MCF 10A (cell line): ENCODE results near the gene ADAMTS2. TPM values are rescaled to one million over a fixed set of nuclear protein-coding genes. Genes with fewer than 3 reads are reported as not detected.
A peak's percentile ranks its signal among the peaks of the same experiment; 100 is the strongest.

ENCODE experiments used
- BruUV-seq: library from RNA; stranded (reverse); fragments of 400-500 nt; replicated peaks from 2 replicates; lab custom pipeline; 2021; lab: Mats Ljungman, UMichigan
- CTCF ChIA-PET: fragments of 300-600 bp; sonication (Branson Sonifier 250); formaldehyde crosslinking; extraction: SDS; loops from one replicate; lab custom pipeline; 2021; ENCODE audit warnings: antibody characterized with exemption, inconsistent platforms; lab: Yijun Ruan, JAX
- POLR2A ChIA-PET: fragments of 300-600, 350-650 bp; sonication (Branson Sonifier 250); formaldehyde crosslinking; extraction: SDS; loops from one replicate; lab custom pipeline; 2020; ENCODE audit warnings: antibody characterized with exemption, inconsistent platforms; lab: Yijun Ruan, JAX
- DNase-seq: peaks from one replicate; pipeline ENCODE4 v3.0.0-alpha.2; 2018; ENCODE audit not compliant: unreplicated experiment
- H3K27ac Mint-ChIP-seq: one replicate; pipeline ENCODE4 v1.8.0; 2022; ENCODE audit warnings: mild to moderate bottlenecking, low read depth, mixed read lengths; ENCODE audit not compliant: unreplicated experiment
- H3K27me3 Mint-ChIP-seq: one replicate; pipeline ENCODE4 v1.8.0; 2022; ENCODE audit warnings: mixed read lengths; ENCODE audit not compliant: insufficient read depth, unreplicated experiment
- H3K36me3 Mint-ChIP-seq: one replicate; pipeline ENCODE4 v1.8.0; 2022; ENCODE audit warnings: mild to moderate bottlenecking, moderate library complexity, mixed read lengths; ENCODE audit not compliant: insufficient read depth, unreplicated experiment
- H3K4me1 Mint-ChIP-seq: one replicate; pipeline ENCODE4 v1.8.0; 2022; ENCODE audit warnings: mixed read lengths; ENCODE audit not compliant: insufficient read depth, unreplicated experiment
- H3K4me3 Mint-ChIP-seq: one replicate; pipeline ENCODE4 v1.8.0; 2022; ENCODE audit warnings: mild to moderate bottlenecking, moderate library complexity, mixed read lengths; ENCODE audit not compliant: unreplicated experiment
- H3K9me3 Mint-ChIP-seq: one replicate; pipeline ENCODE4 v1.8.0; 2022; ENCODE audit warnings: mixed read lengths; ENCODE audit not compliant: unreplicated experiment
- intact Hi-C: fragments of 100-400 bp; cut with micrococcal nuclease; formaldehyde crosslinking; loops from 2 replicates; pipeline ENCODE4 v1.14.1; 2022
- total RNA-seq: library from RNA; stranded (reverse); gene quantifications from 2 replicates; pipeline ENCODE4 v1.2.3, GENCODE V29; 2022
- TF ChIP-seq, protein P1 (sequence below): fragments of 200-600 bp; IDR thresholded peaks from one replicate; pipeline ENCODE4 v1.8.0; 2022; ENCODE audit warnings: antibody characterized with exemption, mild to moderate bottlenecking; ENCODE audit not compliant: unreplicated experiment

The ADAMTS2 gene
- total RNA-seq, 1 experiment from 2014 or later = not detected

DNA sequence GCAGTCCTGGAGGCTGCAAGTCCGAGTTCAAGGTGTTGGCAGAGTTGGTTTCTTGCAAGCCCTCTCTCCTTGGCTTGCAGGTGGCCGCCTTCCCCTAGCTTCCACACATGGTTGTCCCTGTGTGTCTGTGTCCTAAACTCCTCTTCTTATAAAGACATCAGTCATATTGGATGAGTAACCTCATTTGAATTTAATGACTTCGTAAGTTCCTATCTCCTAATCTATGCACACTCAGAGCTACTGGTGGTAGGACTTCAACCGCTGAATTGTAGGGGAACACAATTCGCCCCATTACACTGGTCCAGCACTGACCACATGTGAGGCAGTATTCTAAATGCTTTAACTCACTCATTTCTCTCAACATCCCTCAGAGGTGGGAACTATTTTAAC is 25.9 kb upstream of the ADAMTS2 start:
- TF ChIP-seq, protein P1, sequence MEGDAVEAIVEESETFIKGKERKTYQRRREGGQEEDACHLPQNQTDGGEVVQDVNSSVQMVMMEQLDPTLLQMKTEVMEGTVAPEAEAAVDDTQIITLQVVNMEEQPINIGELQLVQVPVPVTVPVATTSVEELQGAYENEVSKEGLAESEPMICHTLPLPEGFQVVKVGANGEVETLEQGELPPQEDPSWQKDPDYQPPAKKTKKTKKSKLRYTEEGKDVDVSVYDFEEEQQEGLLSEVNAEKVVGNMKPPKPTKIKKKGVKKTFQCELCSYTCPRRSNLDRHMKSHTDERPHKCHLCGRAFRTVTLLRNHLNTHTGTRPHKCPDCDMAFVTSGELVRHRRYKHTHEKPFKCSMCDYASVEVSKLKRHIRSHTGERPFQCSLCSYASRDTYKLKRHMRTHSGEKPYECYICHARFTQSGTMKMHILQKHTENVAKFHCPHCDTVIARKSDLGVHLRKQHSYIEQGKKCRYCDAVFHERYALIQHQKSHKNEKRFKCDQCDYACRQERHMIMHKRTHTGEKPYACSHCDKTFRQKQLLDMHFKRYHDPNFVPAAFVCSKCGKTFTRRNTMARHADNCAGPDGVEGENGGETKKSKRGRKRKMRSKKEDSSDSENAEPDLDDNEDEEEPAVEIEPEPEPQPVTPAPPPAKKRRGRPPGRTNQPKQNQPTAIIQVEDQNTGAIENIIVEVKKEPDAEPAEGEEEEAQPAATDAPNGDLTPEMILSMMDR = no peak
- POLR2A ChIA-PET = interaction anchor here (0.6 to 0.7 kb wide), 2 partner anchors 19 to 663 kb away, joined by 3 to 6 read pairs; no protein-coding TSS in a partner anchor
- no peak for DNase-seq
- Mint-ChIP-seq H3K4me1 (peaks cover 5% of the 10 kb centered on the region), H3K27me3 (no peaks in the 10 kb centered on the region), H3K9me3 (peaks cover 8% of the 10 kb centered on the region), H3K36me3 (no peaks in the 10 kb centered on the region), H3K27ac (peak overlapping the region; percentile 61), H3K4me3 (no peak overlapping the region)
- BruUV-seq = no TSS peak
- intact Hi-C loops = no loop called here
- CTCF ChIA-PET = interaction anchor here (0.6 kb wide), 1 partner anchor 231 kb away, joined by 3 read pairs; no protein-coding TSS in a partner anchor

DNA sequence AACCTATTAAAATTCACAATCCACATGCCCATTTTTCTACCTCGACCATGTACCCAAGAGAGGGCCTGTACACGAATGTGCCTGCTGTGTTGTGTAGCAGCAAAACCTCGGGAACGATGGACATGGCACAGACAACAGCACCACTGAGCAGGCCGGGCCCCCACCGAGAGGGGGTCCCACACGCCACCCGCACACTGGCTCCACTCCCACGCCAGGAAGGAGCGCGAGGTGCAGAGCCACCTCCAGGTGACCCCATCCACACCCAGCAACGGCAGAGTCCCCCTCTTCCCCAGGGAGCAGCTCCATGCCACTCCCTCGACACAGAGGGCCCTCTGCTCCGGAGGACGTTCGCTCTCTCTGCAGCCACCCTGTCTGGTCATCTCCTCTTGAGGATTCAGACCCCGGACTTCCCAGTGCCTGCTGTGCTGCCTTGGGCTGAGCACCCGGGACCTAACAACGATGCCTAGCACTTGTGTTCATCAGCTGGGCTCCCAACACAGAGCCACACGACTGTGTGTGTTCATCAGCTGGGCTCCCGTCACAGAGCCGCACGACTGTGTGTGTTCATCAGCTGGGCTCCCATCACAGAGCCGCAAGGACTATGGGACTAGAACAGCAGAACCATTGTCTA is 25.3 kb upstream of the ADAMTS2 start:
- intact Hi-C loops = no loop called here
- no peak overlapping the region for H3K4me3 Mint-ChIP-seq

DNA sequence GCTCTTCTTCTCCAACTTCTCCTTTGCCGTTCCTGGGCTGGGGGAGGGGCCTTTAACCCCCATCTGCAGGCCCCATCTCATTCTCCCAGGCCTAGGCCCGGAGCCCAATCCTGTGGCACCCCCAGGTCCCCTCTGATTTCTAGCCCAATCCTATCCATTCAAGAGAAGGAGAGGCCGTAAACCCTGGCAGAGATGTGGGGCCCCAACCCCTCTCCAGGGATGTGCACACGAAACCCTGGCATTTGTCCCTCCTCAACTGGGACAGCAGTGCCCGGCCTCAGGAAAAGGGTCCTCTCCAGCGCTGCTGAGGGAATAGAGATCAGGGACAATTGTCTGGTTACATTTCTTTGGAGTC is 24.2 kb upstream of the ADAMTS2 start:
- Mint-ChIP-seq H3K27me3 (no peaks in the 10 kb centered on the region), H3K9me3 (peaks cover 4% of the 10 kb centered on the region), H3K27ac (no peak overlapping the region), H3K4me3 (no peak overlapping the region), H3K4me1 (peaks cover 11% of the 10 kb centered on the region), H3K36me3 (no peaks in the 10 kb centered on the region)
- DNase-seq = no peak
- TF ChIP-seq, protein P1 = no peak
- no TSS peak for BruUV-seq
- POLR2A ChIA-PET = no interaction called here
- CTCF ChIA-PET = no interaction called here
- intact Hi-C loops = no loop called here

More for the DNA sequence above, 25.3 kb upstream of the ADAMTS2 start:
- H3K27ac Mint-ChIP-seq = peak overlapping the region; percentile 61
- peaks cover 10% of the 10 kb centered on the region for H3K4me1 Mint-ChIP-seq
- H3K27me3 Mint-ChIP-seq = no peaks in the 10 kb centered on the region
- ChIA-PET POLR2A (interaction anchor here (0.6 kb wide), 1 partner anchor 663 kb away, joined by 3 read pairs; no protein-coding TSS in a partner anchor), CTCF (interaction anchor here (0.6 to 0.7 kb wide), 3 partner anchors 32 to 241 kb away, joined by 3 read pairs; no protein-coding TSS in a partner anchor)
- H3K9me3 Mint-ChIP-seq = peaks cover 8% of the 10 kb centered on the region
- BruUV-seq = no TSS peak
- no peak for DNase-seq
- TF ChIP-seq, protein P1 = no peak
- H3K36me3 Mint-ChIP-seq = no peaks in the 10 kb centered on the region

DNA sequence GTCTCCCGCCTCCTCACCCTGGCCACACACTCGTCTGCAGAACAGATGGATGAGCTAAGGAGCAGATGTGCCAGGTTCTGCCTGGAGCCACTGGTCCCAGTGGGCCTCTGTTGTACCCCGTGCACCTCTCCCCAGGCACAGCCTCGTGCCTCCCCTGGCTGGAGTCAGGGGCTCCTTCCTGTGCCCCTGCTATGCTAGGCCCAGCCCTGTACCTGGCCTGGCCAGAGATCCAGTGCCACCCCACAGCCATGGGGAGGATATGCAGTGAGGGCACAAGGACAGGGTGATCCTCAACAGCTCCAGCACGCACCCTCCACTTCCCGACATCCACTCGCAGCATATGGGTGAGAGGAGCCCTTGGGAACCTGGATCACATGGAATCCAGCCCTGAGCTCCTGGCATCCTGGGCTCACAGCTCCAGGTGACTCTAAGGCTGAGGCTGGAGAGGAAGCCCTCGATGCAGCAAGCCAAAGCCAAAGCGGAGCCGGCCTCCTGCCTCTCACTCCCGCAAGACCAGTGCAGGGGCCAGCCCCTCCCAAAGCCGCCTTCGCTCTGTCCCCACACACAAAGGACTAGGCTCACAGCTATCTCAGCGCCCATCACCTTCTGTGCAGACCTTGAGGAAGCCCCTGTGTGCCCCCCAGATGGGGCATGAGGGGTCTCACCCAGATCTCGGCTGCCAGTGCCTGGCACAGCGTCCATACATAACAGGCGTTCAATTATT is 23.7 kb upstream of the ADAMTS2 start:
- no peak for DNase-seq
- POLR2A ChIA-PET = no interaction called here
- CTCF ChIA-PET = no interaction called here
- Mint-ChIP-seq H3K9me3 (no peaks in the 10 kb centered on the region), H3K4me1 (peaks cover 9% of the 10 kb centered on the region), H3K4me3 (no peak overlapping the region), H3K27ac (no peak overlapping the region), H3K36me3 (no peaks in the 10 kb centered on the region), H3K27me3 (no peaks in the 10 kb centered on the region)
- TF ChIP-seq, protein P1 = no peak
- BruUV-seq = no TSS peak
- intact Hi-C loops = no loop called here
